GM13976 (cell line): ENCODE measurements around the gene OGFR.

Experiments
- DNase-seq: peaks from one replicate; pipeline ENCODE4 v3.0.0; 2012; ENCODE audit warnings: low spot score
- CTCF ChIP-seq: IDR thresholded peaks from 2 replicates; pipeline ENCODE4 v1.5.1; 2012; ENCODE audit warnings: borderline replicate concordance, mild to moderate bottlenecking; ENCODE audit not compliant: insufficient read depth; ENCODE audit errors: extremely low read depth, missing control alignments, control extremely low read depth
- in situ Hi-C: fragments of 300-500 bp; cut with MboI; formaldehyde crosslinking; loops from one replicate; pipeline ENCODE4 v1.12.0; 2022; ENCODE audit warnings: low sequenced_read_pairs, mixed read lengths, inconsistent platforms; ENCODE audit not compliant: unreplicated experiment

Gene OGFR

GRCh38 chr20:62780696-62781095 is 23.9 kb upstream of the OGFR start:
- in situ Hi-C loops = loop anchor here (25.0 kb wide), 1 partner anchor 118 kb away; no protein-coding TSS in a partner anchor
- no peak for TF ChIP-seq CTCF
- DNase-seq = no peak

GRCh38 chr20:62782149-62782892 is 22.3 kb upstream of the OGFR start:
- no peak for TF ChIP-seq CTCF
- no peak for DNase-seq
- in situ Hi-C loops = loop anchor here (25.0 kb wide), 1 partner anchor 120 kb away; no protein-coding TSS in a partner anchor

GRCh38 chr20:62782893-62783278 is 21.7 kb upstream of the OGFR start:
- in situ Hi-C loops = loop anchor here (25.0 kb wide), 1 partner anchor 121 kb away; no protein-coding TSS in a partner anchor
- TF ChIP-seq CTCF = no peak
- no peak for DNase-seq

- no peak for DNase-seq
- in situ Hi-C loops = loop anchor here (25.0 kb wide), 1 partner anchor 122 kb away; no protein-coding TSS in a partner anchor
- no peak for TF ChIP-seq CTCF
Measured at GRCh38 chr20:62784497-62784896, 20.1 kb upstream of the OGFR start.

GRCh38 chr20:62785393-62785792 is 19.2 kb upstream of the OGFR start:
- TF ChIP-seq CTCF = no peak
- DNase-seq = no peak
- in situ Hi-C loops = loop anchor here (25.0 kb wide), 1 partner anchor 123 kb away; no protein-coding TSS in a partner anchor

- no peak for TF ChIP-seq CTCF
- DNase-seq = no peak
- in situ Hi-C loops = loop anchor here (25.0 kb wide), 1 partner anchor 124 kb away; no protein-coding TSS in a partner anchor
Measured at GRCh38 chr20:62786157-62786556, 18.5 kb upstream of the OGFR start.
